SIG-M5 treated with dmso at 0.1 percent for 504 hours (cell line): Measurements from ENCODE around the gene DNAH6.
"Not testable (repeated sequence)": the region's sequence is repeated elsewhere in the genome, so short reads cannot be mapped to it uniquely, and the experiment has no call there.

Experiments
- DNase-seq: peaks from one replicate; lab custom pipeline; 2025; ENCODE audit not compliant: unreplicated experiment; lab: John Stamatoyannopoulos, UW

The DNAH6 gene

DNA sequence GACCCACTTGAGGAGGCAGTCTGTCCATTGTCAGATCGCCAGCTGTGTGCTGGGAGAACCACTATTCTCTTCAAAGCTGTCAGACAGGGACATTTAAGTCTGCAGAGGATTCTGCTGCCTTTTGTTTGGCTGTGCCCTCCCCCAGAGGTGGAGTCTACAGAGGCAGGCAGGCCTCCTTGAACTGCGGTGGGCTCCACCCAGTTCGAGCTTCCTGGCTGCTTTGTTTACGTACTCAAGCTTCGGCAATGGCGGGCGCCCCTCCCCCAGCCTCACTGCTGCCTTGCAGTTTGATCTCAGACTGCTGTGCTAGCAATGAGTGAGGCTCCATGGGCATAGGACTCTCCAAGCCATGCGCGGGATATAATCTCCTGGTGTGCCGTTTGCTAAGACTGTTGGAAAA, 5.3 kb upstream of the DNAH6 start:
- DNase-seq, result not testable (repeated sequence)

DNA sequence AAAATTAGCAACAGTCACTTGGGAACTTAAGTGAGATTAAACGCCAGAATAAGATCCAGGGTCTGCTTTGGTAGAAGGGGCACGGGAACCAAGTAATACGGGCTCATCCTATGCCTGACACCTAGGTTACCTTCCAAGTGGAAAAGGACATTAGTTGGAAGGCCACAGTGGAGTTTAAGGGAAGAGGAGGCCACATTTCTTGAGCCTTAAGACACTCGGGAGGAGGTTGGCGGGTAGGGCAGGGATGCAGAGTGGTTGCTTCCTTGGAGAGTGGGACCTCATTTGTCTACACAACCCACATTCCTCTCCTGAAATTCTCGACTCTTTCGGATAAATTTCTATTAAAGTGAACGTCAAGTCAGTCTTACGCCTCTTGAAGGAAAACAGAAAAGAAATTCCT, 510 bp upstream of the DNAH6 start:
- DNase-seq, result no peak

DNA sequence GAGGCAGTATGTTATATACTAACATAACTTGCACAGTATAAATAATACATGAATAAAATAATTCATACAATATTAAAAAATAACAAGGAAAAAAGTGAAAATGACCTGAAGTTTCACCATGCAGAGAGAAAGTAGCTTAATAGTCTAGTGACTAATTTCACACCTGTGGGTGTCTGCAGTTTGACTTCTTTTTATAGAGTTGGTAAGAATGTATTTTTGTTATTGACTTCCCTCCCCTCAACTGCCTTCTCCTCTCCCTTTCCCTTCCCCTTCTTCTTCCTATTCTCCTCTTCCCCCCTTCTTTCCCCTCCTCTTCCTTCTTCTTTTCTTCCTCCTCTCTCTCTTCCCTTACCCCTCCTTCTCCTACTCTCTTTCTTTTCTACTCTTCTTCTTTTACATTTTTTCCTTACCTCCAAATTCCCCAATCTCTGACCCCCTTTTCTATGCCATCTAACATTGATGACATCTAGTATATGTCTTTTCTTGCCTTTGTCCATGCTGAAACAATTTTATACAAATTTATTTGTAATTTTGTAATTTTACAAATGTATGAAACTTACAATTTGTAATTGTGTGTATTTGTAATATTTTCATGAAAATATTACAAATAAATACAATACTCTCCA, 3.1 kb downstream of the DNAH6 start:
- no peak for DNase-seq

DNA sequence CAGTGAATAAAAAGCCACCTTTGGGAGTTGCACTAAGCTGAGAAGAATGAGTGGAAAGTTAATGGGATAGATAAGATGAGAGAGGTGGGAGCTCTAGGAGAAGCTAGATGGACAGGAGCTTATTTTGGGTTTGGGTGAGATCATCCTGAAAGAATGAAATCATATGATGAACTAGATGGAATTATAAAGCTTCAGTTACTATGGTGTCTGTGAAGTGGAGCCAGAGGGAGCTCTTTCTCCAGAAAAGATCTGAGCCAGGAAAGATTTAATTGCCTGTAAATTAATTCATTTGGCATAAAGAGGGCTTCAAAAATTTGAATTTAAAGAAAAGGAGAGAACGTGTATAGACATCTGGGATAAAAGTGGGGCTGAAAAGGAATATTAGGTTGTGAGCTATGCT, 10.3 kb downstream of the DNAH6 start:
- DNase-seq, result no peak

DNA sequence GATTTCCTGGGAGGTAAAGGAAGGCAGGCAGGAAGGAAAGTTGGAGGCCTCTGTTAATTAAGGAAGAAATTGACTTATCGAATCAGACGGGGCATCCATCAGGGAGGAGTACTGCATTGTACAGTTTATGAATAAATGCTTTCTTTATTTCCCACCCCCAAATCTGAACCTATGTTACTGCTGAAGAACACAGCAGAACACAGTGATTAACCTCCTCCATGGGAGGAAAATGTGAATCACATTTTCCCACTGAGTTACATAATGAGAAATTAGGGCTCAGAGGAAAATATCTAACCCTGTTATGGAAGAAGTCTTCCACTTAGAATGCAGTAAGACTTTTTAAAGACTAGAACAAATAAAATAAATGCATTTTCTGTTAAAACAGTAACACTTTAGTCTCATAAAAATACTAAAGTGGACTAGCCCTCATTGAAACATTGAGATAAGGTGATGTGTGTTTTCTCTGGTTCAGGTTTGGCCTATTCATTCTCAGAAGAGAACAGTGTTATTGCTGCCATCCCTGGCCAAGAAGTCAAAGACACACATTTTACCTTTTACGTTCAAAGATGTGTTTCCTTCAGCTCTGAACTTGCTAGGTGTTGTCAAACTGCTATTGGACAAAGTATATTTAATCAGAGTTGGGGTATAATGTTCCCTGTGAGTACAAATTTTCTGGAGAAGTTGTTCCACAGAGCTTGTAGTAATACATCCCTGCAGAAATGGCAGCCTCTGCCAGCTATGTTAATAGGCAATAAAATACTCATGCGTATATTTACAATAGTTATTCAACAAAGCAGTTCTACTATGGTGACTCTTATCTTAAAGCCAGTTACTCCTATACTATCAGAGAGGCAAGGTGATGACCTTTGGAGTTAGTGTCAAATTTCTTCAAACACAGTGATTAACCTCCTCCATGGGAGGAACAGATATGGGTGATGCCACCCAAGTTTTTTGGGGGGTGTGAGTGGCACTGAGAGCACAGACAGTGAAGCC, 11.1 kb downstream of the DNAH6 start:
- DNase-seq, result no peak

DNA sequence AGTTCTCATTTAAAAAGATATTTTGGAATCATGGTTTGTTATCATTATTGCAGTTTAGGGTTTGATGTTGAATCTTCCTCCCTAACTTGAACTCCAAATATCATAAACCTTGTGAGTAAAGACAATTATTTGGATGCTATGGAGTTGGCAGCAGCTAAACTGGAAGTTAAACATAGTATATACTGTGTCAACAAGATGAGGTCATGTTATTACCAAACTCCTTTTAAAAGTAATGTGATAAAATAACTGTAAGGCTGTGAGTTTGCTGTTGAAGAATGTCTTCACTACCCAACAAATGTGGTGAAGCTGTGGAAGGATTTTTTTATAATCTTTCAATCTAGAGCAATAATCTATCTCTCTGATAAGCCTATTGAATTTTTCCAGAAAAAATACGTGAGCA, 16.0 kb downstream of the DNAH6 start:
- no peak for DNase-seq

DNA sequence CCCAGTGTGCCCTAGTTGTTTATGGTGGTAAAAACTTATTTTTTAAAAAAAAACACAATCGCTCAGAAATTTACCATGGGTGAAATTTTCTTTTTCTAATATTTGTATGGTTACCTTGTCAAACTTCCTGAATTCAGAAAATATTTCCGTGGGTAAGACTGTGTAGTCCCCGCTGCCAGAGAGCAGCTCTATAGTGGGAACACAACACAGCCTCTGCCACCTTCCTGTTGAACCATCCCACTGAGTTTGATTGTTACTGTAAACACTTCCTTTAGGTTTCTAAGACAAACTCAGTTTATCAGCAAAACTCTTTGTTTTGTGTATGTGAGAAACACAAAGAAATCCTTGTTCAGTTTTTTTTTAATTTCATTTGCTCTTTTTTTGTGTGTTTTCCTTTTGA, 17.9 kb downstream of the DNAH6 start:
- DNase-seq, result no peak

DNA sequence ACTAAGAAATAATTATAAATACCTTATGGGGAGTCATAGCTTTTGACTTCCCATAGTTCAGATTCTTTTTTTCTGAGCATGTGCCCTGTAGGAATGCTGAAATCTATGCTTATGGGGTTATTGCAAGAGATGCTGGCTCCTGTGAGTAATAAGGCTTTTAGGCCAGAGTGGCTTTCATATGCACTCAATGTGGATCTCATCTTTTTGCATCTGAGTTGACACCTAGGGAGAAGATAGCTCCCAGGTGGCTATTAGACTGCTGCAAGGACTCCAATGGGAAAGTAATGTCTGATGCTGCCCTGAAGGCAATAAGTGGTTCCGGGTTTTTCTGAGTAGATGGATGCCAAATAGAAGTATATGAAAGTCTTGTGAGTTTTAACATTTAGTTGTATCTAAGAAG, 21.0 kb downstream of the DNAH6 start:
- no peak for DNase-seq

DNA sequence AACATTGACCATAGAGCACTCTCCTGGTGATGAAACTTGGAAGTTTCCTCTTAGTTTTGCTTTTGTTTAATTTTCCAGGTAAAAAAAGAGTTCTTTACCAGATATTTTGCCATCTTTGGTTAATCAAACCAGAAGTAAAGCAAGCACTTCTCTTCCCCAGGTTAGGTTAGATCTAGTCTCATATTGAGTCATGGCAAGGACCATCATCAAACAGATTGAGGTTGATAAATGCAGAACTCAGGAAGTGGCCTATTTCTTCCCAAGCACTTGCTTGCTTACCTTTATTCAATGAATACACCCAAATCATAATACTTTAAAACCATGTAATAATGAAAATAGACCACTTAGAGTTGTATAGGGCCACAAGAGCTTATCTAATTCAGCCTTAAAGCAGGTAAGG, 23.4 kb downstream of the DNAH6 start:
- no peak for DNase-seq

DNA sequence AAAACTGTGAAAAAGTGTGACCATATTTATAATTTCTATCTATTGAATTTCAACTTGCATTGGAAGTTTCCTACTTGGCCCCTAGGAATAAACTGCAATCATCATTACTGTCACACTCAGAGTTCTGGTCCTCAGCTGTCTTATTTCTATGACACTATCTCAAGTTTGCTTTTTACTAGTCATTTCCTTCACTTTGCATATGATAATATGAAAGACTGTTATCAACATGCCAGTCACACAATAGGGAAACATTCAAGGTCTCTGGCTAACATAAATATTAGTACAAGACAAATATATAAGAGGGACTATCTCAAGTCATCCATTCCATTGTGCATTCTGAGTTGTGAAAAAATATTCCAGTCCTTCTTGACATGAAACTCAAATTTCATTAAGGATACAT, 28.7 kb downstream of the DNAH6 start:
- DNase-seq, result no peak

DNA sequence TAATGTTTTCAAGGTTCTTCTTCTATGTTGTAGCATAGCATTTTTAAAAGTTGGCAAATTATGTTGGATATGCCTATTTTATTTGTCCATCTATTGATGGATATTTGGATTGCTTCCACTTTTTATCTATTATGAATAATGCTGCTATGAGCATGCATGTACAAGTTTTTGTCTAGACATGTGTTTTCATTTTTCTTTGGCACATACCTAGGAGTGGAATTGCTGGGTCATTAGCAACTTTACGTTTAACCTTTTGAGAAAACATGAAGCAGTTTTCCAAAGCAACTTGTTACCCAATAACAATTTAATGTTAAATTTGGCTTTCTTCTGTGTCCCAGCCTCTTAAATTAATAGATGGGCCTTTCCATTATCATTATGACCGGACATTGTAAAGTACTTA, 30.3 kb downstream of the DNAH6 start:
- DNase-seq, result no peak

DNA sequence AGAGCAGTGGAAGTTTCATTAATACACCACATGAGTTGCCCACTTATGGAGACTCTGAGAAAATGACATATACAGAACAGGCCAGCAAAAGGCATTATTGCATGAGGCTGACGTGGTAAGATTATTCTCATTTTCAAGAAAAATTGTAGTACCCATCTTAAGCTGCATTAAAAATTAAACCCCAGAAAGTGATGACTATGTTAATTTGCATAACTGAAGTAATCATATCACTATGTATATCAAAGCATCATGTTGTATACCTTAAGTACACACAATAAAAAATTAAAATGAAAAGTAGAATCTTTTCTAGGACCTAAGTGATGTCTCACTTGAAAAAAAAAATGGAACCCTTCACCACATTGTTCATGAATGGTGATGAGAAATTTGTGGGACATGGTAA, 32.0 kb downstream of the DNAH6 start:
- DNase-seq, result no peak

DNA sequence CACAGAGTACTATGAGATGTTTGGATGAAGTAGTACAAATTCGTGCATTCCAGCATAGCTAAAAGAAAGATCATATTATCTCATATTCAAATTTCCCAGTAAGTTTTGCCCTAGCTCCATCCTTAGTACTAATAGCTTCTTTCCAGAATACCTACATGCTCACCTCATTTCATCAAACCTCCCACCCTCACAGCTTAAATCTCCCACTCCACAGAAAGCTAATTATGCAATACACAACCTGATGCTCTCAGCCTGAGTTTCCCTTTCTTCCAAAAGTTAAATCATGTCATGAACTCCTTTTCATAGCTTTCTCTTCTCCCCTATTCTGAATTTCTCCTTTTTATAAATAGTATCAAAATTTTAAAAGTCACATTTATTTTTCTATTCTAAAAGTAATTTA, 34.6 kb downstream of the DNAH6 start:
- DNase-seq, result no peak

DNA sequence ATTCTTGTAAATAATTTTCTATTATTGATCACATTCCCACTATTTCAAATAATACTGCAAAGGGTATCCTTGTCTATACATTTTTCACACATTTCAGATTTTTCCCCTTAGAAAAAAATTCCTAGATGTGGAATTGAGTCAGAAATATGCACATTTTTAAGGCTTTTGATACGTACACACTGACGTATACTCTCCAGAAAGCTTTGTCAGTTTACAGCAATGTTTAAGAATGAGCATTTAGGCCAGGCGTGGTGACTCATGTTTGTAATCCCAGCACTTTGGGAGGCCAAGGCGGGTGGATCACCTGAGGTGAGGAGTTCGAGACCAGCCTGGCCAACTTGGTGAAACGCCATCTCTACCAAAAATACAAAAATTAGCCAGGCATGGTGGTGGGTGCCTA, 35.2 kb downstream of the DNAH6 start:
- not testable (repeated sequence) for DNase-seq

DNA sequence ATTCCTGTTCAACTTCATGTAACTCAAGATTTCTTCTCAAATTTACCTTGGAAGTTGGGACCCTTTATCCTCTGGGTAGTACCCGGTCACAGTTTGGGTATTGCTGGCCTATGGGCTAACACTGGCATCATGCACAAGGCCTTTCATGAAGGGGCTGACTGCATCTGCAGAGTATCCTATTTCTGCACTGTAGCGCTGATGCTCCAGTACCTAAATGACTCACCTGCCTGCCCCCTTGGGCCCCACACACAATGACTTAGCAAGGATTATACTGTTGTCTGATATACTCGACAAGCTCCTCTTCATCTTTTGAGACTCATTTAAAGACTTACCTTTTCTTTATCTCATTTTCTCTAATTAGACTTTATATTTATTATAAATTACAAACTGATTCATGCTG, 39.9 kb downstream of the DNAH6 start:
- no peak for DNase-seq

DNA sequence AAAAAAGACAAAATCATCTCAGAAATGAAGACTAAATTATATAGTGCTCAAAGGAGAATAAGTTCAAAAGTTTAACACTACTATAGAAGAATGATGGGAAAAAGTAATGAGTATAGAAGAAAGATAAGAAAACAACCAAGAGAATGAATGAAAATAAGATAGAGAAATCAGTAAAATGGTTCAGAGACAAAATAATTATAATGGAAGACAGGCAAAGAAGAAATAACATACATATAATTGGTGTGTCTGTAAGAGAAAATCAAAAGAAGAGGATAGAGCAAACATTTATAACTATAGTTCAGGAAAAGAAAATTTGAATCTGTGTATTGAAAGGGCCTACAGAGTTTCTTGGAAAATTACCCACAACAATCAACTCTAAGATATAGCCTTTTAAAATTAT, 43.5 kb downstream of the DNAH6 start:
- DNase-seq, result no peak

DNA sequence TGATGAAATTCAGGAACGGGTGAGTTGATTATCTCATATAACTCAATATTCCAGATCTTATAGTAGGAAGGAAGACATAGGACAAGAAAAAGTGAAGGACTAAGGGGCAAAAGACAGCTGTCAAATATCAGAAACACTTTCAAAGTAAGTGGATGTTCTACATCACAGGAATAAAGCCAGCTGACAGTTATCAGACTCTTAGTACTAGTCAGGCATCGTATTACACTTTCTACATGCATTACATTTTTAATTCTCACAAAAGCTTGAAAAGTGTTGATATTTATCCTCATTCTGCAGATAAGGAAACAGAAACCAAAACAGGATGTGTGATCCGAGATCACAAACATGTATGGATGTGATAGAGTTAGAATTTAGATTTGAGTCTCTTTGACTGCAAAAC, 63.4 kb downstream of the DNAH6 start:
- no peak for DNase-seq

DNA sequence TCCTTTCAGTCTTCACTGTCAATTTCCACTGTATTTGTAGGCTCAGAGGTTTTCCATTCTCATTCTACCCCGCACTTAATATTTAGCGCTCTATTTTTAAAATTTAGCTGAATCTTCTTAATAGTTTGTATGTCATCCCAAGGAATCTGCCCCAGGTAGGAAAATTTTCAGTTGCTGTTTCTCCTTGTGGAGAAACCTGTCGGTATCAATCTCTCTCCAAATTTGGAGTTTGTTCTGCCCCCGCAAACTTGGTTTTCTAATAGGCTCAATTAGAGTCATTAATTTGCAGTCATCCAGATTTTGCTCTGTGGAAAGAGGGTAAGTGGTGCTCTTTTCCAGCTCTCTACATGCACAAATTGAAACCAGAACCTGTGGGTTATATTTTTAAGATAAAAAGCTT, 87.6 kb downstream of the DNAH6 start:
- DNase-seq, result no peak

DNA sequence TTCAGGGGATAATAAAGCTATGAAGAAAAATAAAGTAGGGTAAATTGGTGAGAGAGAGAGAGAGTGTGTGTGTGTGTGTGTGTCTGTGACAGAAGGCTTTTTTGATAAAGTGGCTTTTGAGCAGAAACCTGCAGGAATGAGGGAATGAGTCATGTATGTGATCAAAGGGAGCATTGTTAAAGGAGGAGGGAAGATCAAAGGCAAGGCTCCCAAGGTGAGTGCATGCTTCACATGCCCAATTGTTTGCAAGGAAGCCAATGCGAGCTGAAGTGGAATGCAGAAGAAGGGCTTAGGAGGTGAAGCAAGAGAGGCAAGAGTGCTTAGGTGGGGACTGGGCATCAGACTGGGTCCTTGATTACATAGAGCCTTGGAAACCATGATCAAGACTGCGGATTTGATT, 96.8 kb downstream of the DNAH6 start:
- no peak for DNase-seq

DNA sequence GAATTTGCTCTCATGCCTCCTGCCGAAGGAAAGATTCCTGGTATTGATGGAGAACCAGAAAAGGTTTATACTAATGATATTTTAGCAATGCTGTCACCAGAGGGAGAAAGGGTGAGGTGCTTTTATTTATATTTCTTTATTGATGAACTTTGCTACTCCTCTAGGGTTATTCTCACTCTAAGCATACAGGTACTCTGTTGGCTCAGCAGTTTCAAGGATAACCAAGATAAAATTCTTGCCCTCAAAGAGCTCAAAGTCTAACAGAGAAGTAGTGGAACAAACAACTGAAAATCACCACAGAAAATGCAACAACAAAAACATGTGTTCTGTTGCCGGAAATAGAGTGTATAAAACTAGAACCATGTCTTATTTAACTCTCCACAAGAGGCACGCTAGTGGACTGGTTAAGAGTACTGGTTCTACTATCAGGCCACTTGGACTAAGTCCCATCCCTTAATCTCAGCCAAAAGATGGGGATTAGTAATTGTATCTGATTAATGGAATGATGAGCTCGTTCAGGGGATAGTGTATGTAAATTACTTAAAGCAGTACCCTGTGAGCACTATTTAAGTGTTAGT, 103.6 kb downstream of the DNAH6 start:
- DNase-seq, result no peak

DNA sequence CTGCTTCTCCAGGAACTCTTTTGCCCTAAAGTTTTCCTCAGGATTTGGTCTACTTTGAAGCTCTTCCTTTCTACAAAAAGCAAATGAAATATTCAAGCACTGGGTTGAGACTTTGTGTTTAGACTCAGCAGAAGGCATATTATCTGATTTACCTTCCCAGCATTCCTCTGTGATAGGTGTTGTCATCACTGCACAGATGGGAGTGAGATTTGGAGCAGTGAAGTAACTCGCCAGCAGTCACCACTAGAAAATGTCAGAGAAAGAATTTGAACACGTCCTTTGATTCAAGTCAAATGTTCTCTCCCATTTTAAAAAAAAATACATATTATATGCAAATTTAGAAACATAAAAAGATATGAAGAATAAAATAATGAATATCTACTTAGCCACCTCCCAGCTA, 112.2 kb downstream of the DNAH6 start:
- DNase-seq, result no peak

DNA sequence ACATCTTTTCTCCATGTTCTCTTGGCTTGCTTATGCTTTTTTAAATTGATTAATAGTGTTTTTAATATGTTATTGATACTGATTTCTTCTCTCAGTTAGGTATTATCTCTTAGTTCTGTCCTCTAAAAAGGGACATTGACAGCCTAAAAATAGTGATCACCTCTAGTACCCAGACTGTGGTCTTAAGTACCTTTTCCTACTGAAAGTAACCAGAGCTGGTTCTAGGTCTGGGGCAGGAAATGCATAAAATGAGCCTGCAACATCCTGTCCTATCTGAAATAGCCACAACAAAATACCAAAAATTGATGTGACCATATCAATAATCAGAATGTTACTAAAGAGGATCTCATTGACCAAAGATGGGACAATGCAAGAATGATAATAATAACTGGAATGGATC, 113.3 kb downstream of the DNAH6 start:
- DNase-seq, result no peak
